GM12892 (cell line): ENCODE results near the gene SUGCT.
"Not testable (repeated sequence)": the region's sequence is repeated elsewhere in the genome, so short reads cannot be mapped to it uniquely, and the experiment has no call there.

Experiments used
- DNase-seq: peaks from one replicate; pipeline ENCODE4 v3.0.0; 2011; ENCODE audit not compliant: insufficient read length
- FAIRE-seq: peaks from 2 replicates; lab custom pipeline; 2011; peaks lifted over from hg19 to GRCh38; lab: Jason Lieb, UNC
- POLR2A ChIP-seq: IDR thresholded peaks from 2 replicates; pipeline ENCODE4 v1.6.1; 2011; ENCODE audit warnings: low read depth, low read length, control low read depth
- POLR2AphosphoS5 ChIP-seq: IDR thresholded peaks from 2 replicates; pipeline ENCODE4 v1.6.1; 2011; ENCODE audit warnings: low read depth, low read length, control low read depth
- TAF1 ChIP-seq: IDR thresholded peaks from 2 replicates; pipeline ENCODE4 v1.6.1; 2011; ENCODE audit warnings: low read depth, mild to moderate bottlenecking, control low read depth, low read length, borderline replicate concordance

SUGCT gene

GRCh38 chr7:40115936-40116335 lies 18.9 kb upstream of the SUGCT start:
- TF ChIP-seq TAF1 (no peak), POLR2AphosphoS5 (no peak), POLR2A (no peak)
- FAIRE-seq (no peak), DNase-seq (no peak)

DNA sequence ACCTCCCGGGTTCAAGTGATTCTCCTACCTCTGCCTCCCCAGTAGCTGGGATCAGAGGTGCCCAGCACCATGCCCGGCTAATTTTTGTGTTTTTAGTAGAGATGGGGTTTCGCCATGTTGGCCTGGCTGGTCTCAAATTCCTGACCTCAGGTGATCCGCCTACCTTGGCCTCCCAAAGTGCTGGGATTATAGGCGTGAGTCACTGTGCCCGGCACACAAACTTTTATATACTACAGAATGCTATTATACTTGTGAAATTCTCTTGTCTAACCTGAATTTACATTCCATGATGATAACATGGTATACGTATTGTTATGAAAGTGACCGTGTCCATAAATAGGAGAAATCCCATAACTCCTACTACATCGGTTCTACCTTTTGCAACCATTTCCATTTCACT lies 17.6 kb upstream of the SUGCT start:
- DNase-seq, FAIRE-seq: not testable (repeated sequence)

- DNase-seq, FAIRE-seq: not testable (repeated sequence)
Measured at GRCh38 chr7:40118201-40118600, 16.6 kb upstream of the SUGCT start.

DNA sequence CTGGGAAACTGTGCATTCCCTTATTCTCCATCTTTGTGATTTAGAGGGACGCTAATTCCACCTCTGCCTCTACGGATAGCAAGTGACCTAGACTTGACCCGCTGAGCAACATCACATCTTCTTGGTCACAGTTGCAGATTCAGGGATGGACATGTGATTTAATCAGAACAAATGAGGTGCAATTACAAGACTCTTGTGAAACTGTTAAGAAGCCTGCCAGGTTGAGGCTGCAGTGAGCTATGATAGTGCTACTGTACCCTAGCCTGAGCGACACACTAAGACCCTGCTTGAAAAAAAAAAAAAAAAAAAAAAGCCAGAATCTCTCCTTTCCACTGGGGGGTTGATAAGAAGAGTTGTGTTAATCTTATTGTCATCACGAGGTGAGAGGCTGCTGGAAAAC lies 14.8 kb upstream of the SUGCT start:
- FAIRE-seq, result no peak
- TF ChIP-seq TAF1, result no peak
- no peak for TF ChIP-seq POLR2A
- TF ChIP-seq POLR2AphosphoS5, result no peak
- no peak for DNase-seq

DNA sequence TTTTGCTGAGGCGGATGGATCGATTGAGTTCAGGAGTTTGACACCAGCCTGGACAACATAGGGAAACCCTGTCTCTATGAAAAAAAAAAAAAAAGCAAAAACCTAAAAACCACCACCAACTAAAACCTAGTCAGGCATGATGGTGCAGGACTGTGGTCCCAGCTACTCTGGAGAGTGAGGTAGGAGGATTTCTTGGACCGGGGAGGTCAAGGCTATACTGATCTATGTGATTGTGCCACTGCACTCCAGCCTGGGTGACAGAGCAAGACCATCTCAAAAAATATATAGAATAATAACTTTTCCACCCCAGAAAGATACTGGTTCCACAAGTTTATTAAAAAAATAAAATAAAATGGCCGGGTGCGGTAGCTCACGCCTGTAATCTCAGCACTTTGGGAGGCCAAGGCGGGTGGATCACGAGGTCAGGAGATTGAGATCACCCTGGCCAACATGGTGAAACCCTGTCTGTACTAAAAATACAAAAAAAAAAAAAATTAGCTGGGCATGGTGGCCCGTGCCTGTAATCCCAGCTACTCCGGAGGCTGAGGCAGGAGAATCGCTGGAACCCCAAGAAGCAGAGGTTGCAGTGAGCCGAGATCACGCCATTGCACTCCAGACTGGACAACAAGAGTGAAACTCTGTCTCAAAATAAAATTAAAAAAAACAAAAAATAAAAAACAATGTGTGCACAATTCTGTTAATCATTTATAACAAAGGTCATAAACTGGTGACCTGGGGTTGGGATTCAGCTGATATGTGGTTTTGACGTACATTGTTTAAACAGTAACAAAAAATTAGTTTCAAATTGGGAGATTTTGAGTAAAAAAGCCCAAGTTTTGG lies 12.5 kb upstream of the SUGCT start:
- FAIRE-seq, DNase-seq: not testable (repeated sequence)

- TF ChIP-seq POLR2AphosphoS5, result no peak
- TF ChIP-seq TAF1, result no peak
- no peak for TF ChIP-seq POLR2A
- no peak for DNase-seq
- FAIRE-seq, result no peak
Measured at GRCh38 chr7:40122940-40123254, 11.9 kb upstream of the SUGCT start.

DNA sequence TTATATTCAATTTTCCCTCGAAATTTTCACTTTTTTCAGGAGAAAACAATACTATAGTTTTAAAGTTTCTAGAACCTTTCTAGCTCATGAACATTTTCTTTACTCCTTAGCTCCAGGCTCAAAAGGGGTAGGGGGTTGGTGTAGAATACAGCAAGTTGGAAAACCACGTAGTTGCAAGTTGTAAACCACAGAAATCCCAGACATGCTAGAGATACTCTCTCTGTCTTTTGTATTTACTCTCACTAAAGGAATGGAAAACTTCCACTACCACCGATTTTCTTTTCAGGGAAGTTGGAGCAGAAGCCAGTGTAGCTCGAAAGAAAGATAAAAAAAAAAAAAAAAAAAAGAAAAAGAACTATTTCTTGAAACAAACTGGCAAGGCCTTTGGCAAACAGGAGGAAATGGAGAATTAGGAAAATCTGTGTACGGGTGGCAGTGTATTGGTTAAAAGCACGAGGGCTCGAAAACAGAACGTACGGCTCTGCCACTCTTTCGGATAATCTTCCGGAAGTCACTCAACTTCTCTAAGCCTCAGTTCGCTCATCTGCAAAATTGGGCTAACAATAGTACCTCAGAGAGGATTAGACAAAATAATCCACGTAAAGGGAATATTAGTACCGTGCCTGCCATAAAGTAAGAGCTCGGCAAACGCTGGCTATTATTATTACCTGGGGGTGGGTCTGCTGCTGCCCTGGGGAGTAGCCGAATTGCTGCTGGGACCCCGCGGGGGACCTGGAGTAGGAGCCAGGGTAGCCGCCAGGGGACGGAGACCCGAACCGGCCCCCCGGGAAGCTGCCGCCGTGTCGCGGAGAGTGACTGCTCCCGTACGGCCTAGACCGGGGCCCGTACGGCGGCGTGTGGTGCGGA lies 1.0 kb upstream of the SUGCT start:
- TF ChIP-seq TAF1 (no peak), POLR2A (no peak), POLR2AphosphoS5 (no peak)
- FAIRE-seq (peak; percentile 68), DNase-seq (no peak)

GRCh38 chr7:40135317-40135610 lies 459 bp downstream of the SUGCT start:
- DNase-seq, result no peak
- no peak for TF ChIP-seq POLR2A
- no peak for FAIRE-seq

DNA sequence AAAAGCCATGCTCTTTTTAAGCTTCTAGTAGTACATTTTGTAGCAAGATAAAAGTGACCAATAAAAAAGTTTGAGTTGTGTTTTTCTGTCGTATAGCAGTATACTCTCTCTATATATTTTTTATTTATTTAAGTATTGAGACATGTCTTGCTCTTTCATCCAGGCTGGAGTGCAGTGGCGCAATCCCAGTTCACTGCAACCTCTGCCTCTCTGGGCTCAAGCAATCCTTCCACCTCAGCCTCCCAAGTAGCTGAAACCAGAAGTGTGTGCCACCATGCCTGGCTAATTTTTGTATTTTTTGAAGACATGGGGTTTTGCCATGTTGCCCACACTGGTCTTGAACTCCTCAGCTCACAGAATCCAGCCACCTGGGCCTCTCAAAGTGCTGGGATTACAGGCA lies 2.8 kb downstream of the SUGCT start:
- TF ChIP-seq POLR2A, result no peak
- TF ChIP-seq TAF1, result no peak
- no peak for TF ChIP-seq POLR2AphosphoS5
- DNase-seq (no peak), FAIRE-seq (no peak)

GRCh38 chr7:40138973-40139372 lies 4.2 kb downstream of the SUGCT start:
- no peak for FAIRE-seq
- no peak for TF ChIP-seq TAF1
- no peak for TF ChIP-seq POLR2A
- no peak for TF ChIP-seq POLR2AphosphoS5
- DNase-seq, result no peak

DNA sequence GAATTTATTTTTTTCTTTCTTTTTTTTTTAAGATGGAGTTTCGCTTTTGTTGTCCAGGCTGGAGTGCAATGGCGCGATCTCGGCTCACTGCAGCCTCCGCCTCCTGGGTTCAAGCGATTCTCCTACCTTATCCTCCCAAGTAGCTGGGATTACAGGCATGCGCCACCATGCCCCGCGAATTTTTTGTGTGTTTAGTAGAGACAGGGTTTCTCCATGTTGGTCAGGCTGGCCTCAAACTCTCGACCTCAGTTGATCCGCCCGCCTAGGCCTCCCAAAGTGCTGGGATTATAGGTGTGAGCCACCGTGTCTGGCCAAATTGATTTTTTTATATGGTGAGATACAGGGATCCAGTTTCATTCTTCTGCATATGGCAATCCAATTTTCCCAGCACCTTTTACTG lies 5.1 kb downstream of the SUGCT start:
- DNase-seq, result not testable (repeated sequence)

GRCh38 chr7:40141916-40142315 lies 7.1 kb downstream of the SUGCT start:
- not testable (repeated sequence) for FAIRE-seq, DNase-seq

More for the DNA sequence above, 5.1 kb downstream of the SUGCT start:
- FAIRE-seq, result not testable (repeated sequence)

DNA sequence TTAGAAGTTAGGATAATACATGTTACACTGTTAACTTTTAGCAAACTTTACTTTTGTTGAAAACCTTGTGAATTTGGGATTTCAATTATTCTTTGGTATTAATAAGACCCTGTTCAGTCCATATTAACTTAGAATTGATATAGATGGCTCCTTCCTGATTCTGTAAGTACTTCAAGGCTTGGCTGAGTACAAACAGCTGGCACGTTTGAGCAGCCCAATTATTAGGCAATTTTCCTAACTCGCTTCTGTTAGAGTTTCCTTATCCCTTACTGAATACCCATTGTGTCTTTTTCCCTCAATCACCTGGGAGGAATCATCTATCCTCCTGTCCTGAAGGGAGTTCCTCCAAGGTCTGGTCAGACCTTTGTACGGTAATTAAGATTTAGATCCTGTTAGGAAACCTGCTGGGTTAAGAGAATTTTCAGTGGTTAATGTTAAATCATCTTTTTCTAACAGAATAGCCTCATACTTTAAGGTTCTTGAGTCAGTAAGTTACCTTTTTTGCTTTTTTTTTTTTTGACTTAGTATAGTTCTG lies 10.9 kb downstream of the SUGCT start:
- not testable (repeated sequence) for FAIRE-seq, DNase-seq
